H1 (cell line): ENCODE data around the gene SNCAIP. TPM values are rescaled to one million over a fixed set of nuclear protein-coding genes. Genes with fewer than 3 reads are reported as not detected.

Source experiments
- CTCF ChIA-PET: fragments of 300-600 bp; sonication (Branson Sonifier 250); formaldehyde crosslinking; loops from one replicate; lab custom pipeline; 2021; ENCODE audit not compliant: partially characterized antibody; lab: Charles Lee
- POLR2A ChIA-PET: fragments of 300-600 bp; sonication (Branson Sonifier 250); formaldehyde crosslinking; loops from one replicate; lab custom pipeline; 2021; ENCODE audit warnings: inconsistent platforms; ENCODE audit not compliant: partially characterized antibody; lab: Charles Lee
- DNase-seq, 2 experiments: peaks; one replicate each; pipeline versions ENCODE4 v3.0.0 to v3.0.0-alpha.2; 2010 to 2022; ENCODE audit warnings: low spot score in 2 of 2, low read depth in 1 of 2, mixed read lengths in 1 of 2
- FAIRE-seq: peaks from 2 replicates; lab custom pipeline; 2011; peaks lifted over from hg19 to GRCh38; lab: Jason Lieb, UNC
- H2AFZ ChIP-seq: 2 replicates; pipeline ENCODE4 v1.8.1; 2012; ENCODE audit warnings: low read length, inconsistent platforms
- H2AK5ac ChIP-seq: 2 replicates; pipeline ENCODE4 v1.6.1; 2013; ENCODE audit warnings: low read depth, low read length
- H2BK120ac ChIP-seq: replicated peaks from 2 replicates; pipeline ENCODE3; 2013; ENCODE audit warnings: low read depth, low read length, inconsistent platforms
- H2BK12ac ChIP-seq: 2 replicates; pipeline ENCODE4 v1.6.1; 2013; ENCODE audit warnings: low read depth, low read length
- H2BK15ac ChIP-seq: 2 replicates; pipeline ENCODE4 v1.6.1; 2013; ENCODE audit warnings: low read length
- H2BK20ac ChIP-seq: 2 replicates; pipeline ENCODE4 v1.6.1; 2013; ENCODE audit warnings: low read length
- H2BK5ac ChIP-seq: 2 replicates; pipeline ENCODE4 v1.6.1; 2013; ENCODE audit warnings: low read depth, low read length
- H3K14ac ChIP-seq: 2 replicates; pipeline ENCODE4 v1.6.1; 2013; ENCODE audit warnings: inconsistent platforms; ENCODE audit not compliant: insufficient read length
- H3K18ac ChIP-seq: 2 replicates; pipeline ENCODE4 v1.6.1; 2013; ENCODE audit warnings: low read length; ENCODE audit errors: extremely low read depth
- H3K23ac ChIP-seq: 2 replicates; pipeline ENCODE4 v1.6.1; 2013; ENCODE audit warnings: inconsistent platforms; ENCODE audit not compliant: insufficient read length
- H3K23me2 ChIP-seq: 2 replicates; pipeline ENCODE4 v1.6.1; 2013; ENCODE audit warnings: low read depth, low read length
- H3K27ac ChIP-seq: 2 replicates; pipeline ENCODE4 v1.6.1; 2011; ENCODE audit warnings: low read depth, low read length, inconsistent platforms
- H3K27me3 ChIP-seq, 4 experiments: replicated peaks in 1 of 4; 1 replicate in 1 of 4; 2 replicates in 3 of 4; pipeline versions ENCODE4 v1.6.1 to v1.8.1; 2011 to 2013; ENCODE audit warnings: low read length in 3 of 4, mild to moderate bottlenecking in 3 of 4, inconsistent platforms in 2 of 4, mixed read lengths in 2 of 4, moderate library complexity in 1 of 4; ENCODE audit not compliant: control insufficient read depth in 3 of 4, insufficient read depth in 3 of 4; ENCODE audit errors: extremely low read depth in 1 of 4
- H3K36me3 ChIP-seq, 4 experiments: 2 replicates each; pipeline versions ENCODE4 v1.6.1 to v1.8.1; 2011 to 2013; ENCODE audit warnings: mild to moderate bottlenecking in 4 of 4, low read length in 3 of 4, moderate library complexity in 2 of 4, control low read depth in 1 of 4, inconsistent platforms in 1 of 4; ENCODE audit not compliant: insufficient read depth in 4 of 4, control insufficient read depth in 2 of 4
- H3K4ac ChIP-seq: replicated peaks from 2 replicates; pipeline ENCODE3; 2013; ENCODE audit warnings: low read length, low read depth, mixed read lengths, inconsistent platforms; ENCODE audit not compliant: insufficient read length
- H3K4me1 ChIP-seq, 4 experiments: replicated peaks in 1 of 4; 1 replicate in 1 of 4; 2 replicates in 3 of 4; pipeline versions ENCODE4 v1.6.1 to v1.8.1; 2011 to 2013; ENCODE audit warnings: low read length in 3 of 4, inconsistent platforms in 2 of 4, mixed read lengths in 1 of 4; ENCODE audit not compliant: insufficient read depth in 4 of 4, control insufficient read depth in 3 of 4
- H3K4me2 ChIP-seq, 2 experiments: 2 replicates each; pipeline versions ENCODE4 v1.6.1 to v1.8.1; 2011 to 2013; ENCODE audit warnings: low read depth in 2 of 2, low read length in 2 of 2, control low read depth in 1 of 2, inconsistent platforms in 1 of 2, mild to moderate bottlenecking in 1 of 2; ENCODE audit not compliant: insufficient read depth in 1 of 2
- H3K4me3 ChIP-seq, 4 experiments: fragments of 200-600, 300-600 bp in 1 of 4; sonication (generic), shearing (Covaris generic), sonication (Bioruptor Twin) in 1 of 4; 2 replicates each; pipeline versions ENCODE4 v1.5.1 to v1.8.1; 2011 to 2016; ENCODE audit warnings: low read length in 4 of 4, low read depth in 3 of 4, control low read depth in 2 of 4, inconsistent platforms in 2 of 4, mild to moderate bottlenecking in 2 of 4, mixed read lengths in 1 of 4, moderate library complexity in 1 of 4; ENCODE audit not compliant: insufficient read depth in 2 of 4; ENCODE audit errors: extremely low read depth in 1 of 4
- H3K56ac ChIP-seq: replicated peaks from 2 replicates; pipeline ENCODE3; 2013; ENCODE audit warnings: low read depth, mild to moderate bottlenecking, mixed read lengths, low read length, inconsistent platforms; ENCODE audit not compliant: insufficient read length
- H3K79me1 ChIP-seq: 2 replicates; pipeline ENCODE4 v1.6.1; 2013; ENCODE audit warnings: low read depth, low read length, control low read depth
- H3K79me2 ChIP-seq, 2 experiments: 2 replicates each; pipeline versions ENCODE4 v1.6.1 to v1.8.1; 2012 to 2013; ENCODE audit warnings: low read length in 2 of 2, mild to moderate bottlenecking in 2 of 2, inconsistent platforms in 1 of 2; ENCODE audit not compliant: insufficient read depth in 2 of 2, control insufficient read depth in 1 of 2
- H3K9ac ChIP-seq, 4 experiments: replicated peaks in 1 of 4; 1 replicate in 1 of 4; 2 replicates in 3 of 4; pipeline versions ENCODE4 v1.6.1 to v1.8.1; 2011 to 2013; ENCODE audit warnings: low read depth in 3 of 4, low read length in 3 of 4, control low read depth in 2 of 4, mild to moderate bottlenecking in 2 of 4, moderate library complexity in 2 of 4, inconsistent platforms in 1 of 4; ENCODE audit errors: extremely low read depth in 1 of 4
- H3K9me3 ChIP-seq, 2 experiments: 2 replicates each; pipeline versions ENCODE4 v1.6.1 to v1.8.1; 2012 to 2013; ENCODE audit warnings: mild to moderate bottlenecking in 2 of 2, moderate library complexity in 2 of 2, control low read depth in 1 of 2, inconsistent platforms in 1 of 2, low read depth in 1 of 2, low read length in 1 of 2, mixed read lengths in 1 of 2; ENCODE audit not compliant: insufficient read depth in 2 of 2
- H4K20me1 ChIP-seq, 2 experiments: replicated peaks in 1 of 2; 2 replicates each; pipeline versions ENCODE3 to v1.8.1; 2011 to 2013; ENCODE audit warnings: inconsistent platforms in 2 of 2, low read length in 2 of 2, mild to moderate bottlenecking in 1 of 2; ENCODE audit not compliant: insufficient read depth in 2 of 2, control insufficient read depth in 1 of 2
- H4K5ac ChIP-seq: 2 replicates; pipeline ENCODE4 v1.6.1; 2013; ENCODE audit warnings: low read length, low read depth, mixed read lengths, inconsistent platforms; ENCODE audit not compliant: insufficient read length
- H4K8ac ChIP-seq: 2 replicates; pipeline ENCODE4 v1.8.0; 2013; ENCODE audit warnings: mild to moderate bottlenecking, moderate library complexity, low read length, inconsistent platforms; ENCODE audit not compliant: insufficient read depth; ENCODE audit errors: extremely low read depth
- H4K91ac ChIP-seq: replicated peaks from 2 replicates; pipeline ENCODE3; 2013; ENCODE audit warnings: low read length, mixed read lengths, inconsistent platforms; ENCODE audit not compliant: insufficient read length
- GABPA ChIP-seq: IDR thresholded peaks from 2 replicates; pipeline ENCODE4 v1.6.1; 2011; ENCODE audit warnings: mild to moderate bottlenecking, low read length, moderate library complexity, borderline replicate concordance; ENCODE audit not compliant: insufficient read depth
- SIRT6 ChIP-seq: IDR thresholded peaks from one replicate; pipeline ENCODE4 v1.7.1; 2012; ENCODE audit warnings: low read length, inconsistent platforms
- TAF7 ChIP-seq: optimal IDR thresholded peaks from 2 replicates; pipeline ENCODE3; 2011; ENCODE audit warnings: low read depth, mild to moderate bottlenecking, inconsistent platforms, low read length, moderate library complexity, borderline replicate concordance
- WGBS, 2 experiments: shearing (Covaris generic) in 1 of 2; methylation state at CpG; one replicate each; pipeline versions ENCODE4 v1.1.6 to v1.1.7; 2013 to 2015; ENCODE audit warnings: low lambda C conversion rate in 2 of 2, mixed read lengths in 2 of 2, inconsistent platforms in 1 of 2, low coverage in 1 of 2, missing lambda C conversion rate in 1 of 2; ENCODE audit not compliant: insufficient replicate concordance in 2 of 2, insufficient coverage in 1 of 2, insufficient read length in 1 of 2; ENCODE audit errors: extremely low coverage in 1 of 2, missing lambda C conversion rate in 1 of 2; 5-methylcytosine and 5-hydroxymethylcytosine counted together
- polyA plus RNA-seq, 7 experiments: library from polyadenylated mRNA; depleted of rRNA in 3 of 7; stranded (reverse) in 5 of 7; unstranded in 2 of 7; fragments of >200 nt in 5 of 7; fragments of 200-250 nt in 2 of 7; gene quantifications; 1 replicate in 5 of 7; 2 replicates in 1 of 7; 4 replicates in 1 of 7; pipeline versions ENCODE4 v1.2.1 to v1.2.3, GENCODE V29; 2011 to 2013; ENCODE audit warnings: missing spikeins in 2 of 7, mixed read lengths in 2 of 7
- total RNA-seq: library from RNA; stranded (reverse); fragmentation: NEBNext Ultra II Directional; extraction: Animal tissue kit (Norgen Biotek cat#: 25700); gene quantifications from 2 replicates; pipeline ENCODE4 v1.2.1, GENCODE V29; 2021

SNCAIP gene
- total and polyA plus RNA-seq, 2 of the 8 experiments (the other 6 are each of a cell fraction or from before 2014, with no cell fraction given) = 3.9 to 9.0 TPM

DNA sequence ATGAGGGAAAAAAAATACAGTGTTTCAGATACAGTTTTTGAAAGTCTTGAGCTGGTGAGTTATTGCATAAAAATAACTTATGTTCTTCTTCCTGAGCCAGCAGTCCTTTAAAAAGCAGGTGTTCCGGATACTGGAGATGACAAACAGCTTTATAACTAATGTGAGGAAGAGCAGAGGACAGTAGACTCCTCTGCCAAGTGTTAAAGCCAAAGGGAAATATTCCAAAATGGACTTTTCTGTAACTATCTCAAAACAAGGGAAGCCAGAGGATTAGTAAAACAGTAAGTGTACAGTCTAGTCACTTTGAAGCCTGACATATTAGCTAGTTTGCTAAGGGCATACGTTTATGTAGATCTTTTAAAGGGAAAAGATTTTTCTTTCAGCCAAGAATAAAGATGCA, 11.0 kb upstream of the SNCAIP start:
- no peak overlapping the region for H2BK5ac ChIP-seq
- no peak overlapping the region for H2BK15ac ChIP-seq
- H2BK20ac ChIP-seq = no peak overlapping the region
- no peak overlapping the region for H3K56ac ChIP-seq
- WGBS, 2 experiments = 87% methylated on average over 2 of the region's 2 CpGs; no CpG with 5 or more reads in 1 of the 2 experiments
- H4K20me1 ChIP-seq = no peaks in the 10 kb centered on the region
- no peak overlapping the region for H3K23ac ChIP-seq
- no peaks in the 10 kb centered on the region for H3K79me1 ChIP-seq
- no peak for FAIRE-seq
- no peak overlapping the region for H4K91ac ChIP-seq
- no peak overlapping the region for H3K27ac ChIP-seq
- H3K36me3 ChIP-seq = no peaks in the 10 kb centered on the region
- H3K79me2 ChIP-seq = no peaks in the 10 kb centered on the region
- H3K9me3 ChIP-seq = no peaks in the 10 kb centered on the region
- no peaks in the 10 kb centered on the region; a peak in 1 of 7 replicates for H3K27me3 ChIP-seq
- H4K5ac ChIP-seq = no peak overlapping the region
- CTCF ChIA-PET = interaction anchor here (1.1 to 1.8 kb wide), 3 partner anchors 67 to 107 kb away, joined by 3 to 5 read pairs (median 5); no protein-coding TSS in a partner anchor
- no peak overlapping the region for H2BK12ac ChIP-seq
- H2AFZ ChIP-seq = no peak overlapping the region
- H3K4ac ChIP-seq = no peak overlapping the region
- no peak overlapping the region for H4K8ac ChIP-seq
- no peak overlapping the region for H3K4me3 ChIP-seq
- DNase-seq = no peak
- no peak overlapping the region for H2BK120ac ChIP-seq
- no peak overlapping the region for H2AK5ac ChIP-seq
- POLR2A ChIA-PET = no interaction called here
- TF ChIP-seq TAF7 = no peak
- TF ChIP-seq SIRT6 = no peak
- no peak for TF ChIP-seq GABPA
- H3K18ac ChIP-seq = no peak overlapping the region
- H3K4me2 ChIP-seq = no peak overlapping the region
- H3K4me1 ChIP-seq = peaks cover 0 to 5% (median 1%) of the 10 kb centered on the region in 4 experiments; a peak in 2 of 7 replicates
- no peaks in the 10 kb centered on the region for H3K23me2 ChIP-seq
- no peak overlapping the region for H3K14ac ChIP-seq
- H3K9ac ChIP-seq = no peak overlapping the region
